CD14-positive monocyte (primary cell): ENCODE measurements around the gene HSPB1. TPM values are rescaled to one million over a fixed set of nuclear protein-coding genes. Genes with fewer than 3 reads are reported as not detected.

Experiments used
- DNase-seq, 3 donors: peaks; one replicate each; pipeline ENCODE4 v3.0.0-alpha.2; 2011 to 2022
- H2AFZ ChIP-seq: 2 replicates; pipeline ENCODE4 v1.6.0; 2012; ENCODE audit warnings: mild to moderate bottlenecking, low read depth, low read length, inconsistent platforms; ENCODE audit not compliant: insufficient read depth, poor library complexity, severe bottlenecking
- H3K27ac ChIP-seq, 2 donors: 1 replicate in 1 of 2; 2 replicates in 1 of 2; pipeline ENCODE4 v1.5.1; 2012 to 2013; ENCODE audit warnings: low read length in 2 of 2, control low read depth in 1 of 2, inconsistent platforms in 1 of 2, low read depth in 1 of 2, mild to moderate bottlenecking in 1 of 2
- H3K27me3 ChIP-seq, 2 donors: one replicate each; pipeline versions ENCODE4 v1.6.0 to v1.6.1; 2011 to 2013; ENCODE audit warnings: low read length in 2 of 2; ENCODE audit not compliant: control insufficient read depth in 2 of 2, insufficient read depth in 2 of 2
- H3K36me3 ChIP-seq, 2 donors: replicated peaks in 1 of 2; 1 replicate in 1 of 2; 2 replicates in 1 of 2; pipeline versions ENCODE4 v1.5.1 to v1.6.1; 2012 to 2013; ENCODE audit warnings: low read length in 2 of 2, control low read depth in 1 of 2, inconsistent platforms in 1 of 2, mild to moderate bottlenecking in 1 of 2; ENCODE audit not compliant: insufficient read depth in 2 of 2, control insufficient read depth in 1 of 2
- H3K4me1 ChIP-seq, 2 donors: 1 replicate in 1 of 2; 2 replicates in 1 of 2; pipeline versions ENCODE4 v1.5.1 to v1.6.1; 2012 to 2013; ENCODE audit warnings: low read length in 2 of 2, control low read depth in 1 of 2, inconsistent platforms in 1 of 2, mild to moderate bottlenecking in 1 of 2, moderate library complexity in 1 of 2; ENCODE audit not compliant: insufficient read depth in 2 of 2, control insufficient read depth in 1 of 2
- H3K4me2 ChIP-seq: replicated peaks from 2 replicates; pipeline ENCODE3; 2012; ENCODE audit warnings: low read length, moderate library complexity, mild to moderate bottlenecking; ENCODE audit not compliant: poor library complexity, severe bottlenecking; ENCODE audit errors: extremely low read depth
- H3K4me3 ChIP-seq, 3 experiments: fragments of 200-600 bp in 1 of 3; sonication (generic) in 1 of 3; replicated peaks in 1 of 3; 1 replicate in 2 of 3; 2 replicates in 1 of 3; pipeline ENCODE4 v1.5.1; 2011 to 2013; ENCODE audit warnings: low read length in 3 of 3, mild to moderate bottlenecking in 3 of 3, control low read depth in 2 of 3, low read depth in 2 of 3, inconsistent platforms in 1 of 3, moderate library complexity in 1 of 3
- H3K79me2 ChIP-seq: 2 replicates; pipeline ENCODE4 v1.6.0; 2012; ENCODE audit warnings: mild to moderate bottlenecking, control low read depth, inconsistent platforms, low read length, moderate library complexity; ENCODE audit not compliant: insufficient read depth
- H3K9ac ChIP-seq: 2 replicates; pipeline ENCODE4 v1.6.0; 2017; ENCODE audit warnings: low read length, mild to moderate bottlenecking; ENCODE audit not compliant: insufficient read depth, poor library complexity, severe bottlenecking
- H3K9me3 ChIP-seq, 2 donors: replicated peaks in 1 of 2; 1 replicate in 1 of 2; 2 replicates in 1 of 2; pipeline versions ENCODE4 v1.5.1 to v1.6.1; 2012 to 2013; ENCODE audit warnings: low read length in 2 of 2, control low read depth in 1 of 2; ENCODE audit not compliant: control insufficient read depth in 1 of 2, insufficient read depth in 1 of 2
- H4K20me1 ChIP-seq: 2 replicates; pipeline ENCODE4 v1.6.0; 2012; ENCODE audit warnings: mild to moderate bottlenecking, low read length, control low read depth, moderate library complexity; ENCODE audit not compliant: insufficient read depth
- H3K27ac Mint-ChIP-seq, 7 donors: one replicate each; pipeline ENCODE4 v1.8.0; 2020; ENCODE audit warnings: mild to moderate bottlenecking in 7 of 7, mixed read lengths in 7 of 7, moderate library complexity in 6 of 7, inconsistent platforms in 2 of 7
- H3K27me3 Mint-ChIP-seq, 3 donors: one replicate each; pipeline ENCODE4 v1.8.0; 2021 to 2022; ENCODE audit warnings: low read depth in 3 of 3, mild to moderate bottlenecking in 3 of 3, mixed read lengths in 3 of 3, moderate library complexity in 3 of 3, inconsistent platforms in 1 of 3
- H3K36me3 Mint-ChIP-seq, 2 donors: one replicate each; pipeline ENCODE4 v1.8.0; 2020; ENCODE audit warnings: mixed read lengths in 2 of 2, inconsistent platforms in 1 of 2, mild to moderate bottlenecking in 1 of 2
- H3K4me1 Mint-ChIP-seq: one replicate; pipeline ENCODE4 v1.8.0; 2020; ENCODE audit warnings: mild to moderate bottlenecking, mixed read lengths
- H3K4me3 Mint-ChIP-seq, 2 donors: one replicate each; pipeline ENCODE4 v1.8.0; 2020; ENCODE audit warnings: mild to moderate bottlenecking in 2 of 2, mixed read lengths in 2 of 2, moderate library complexity in 1 of 2
- H3K9me3 Mint-ChIP-seq, 7 donors: one replicate each; pipeline ENCODE4 v1.8.0; 2020 to 2022; ENCODE audit warnings: mixed read lengths in 7 of 7, mild to moderate bottlenecking in 6 of 7, moderate library complexity in 6 of 7, inconsistent platforms in 2 of 7
- WGBS: methylation state at CpG from one replicate; pipeline ENCODE4 v1.1.5; 2013; ENCODE audit warnings: missing lambda C conversion rate; ENCODE audit not compliant: insufficient coverage; 5-methylcytosine and 5-hydroxymethylcytosine counted together
- intact Hi-C, 2 donors: fragments of 100-400 bp; cut with micrococcal nuclease; formaldehyde crosslinking; loops; one replicate each; pipeline versions ENCODE4 v1.15.0 to v1.15.1; 2023
- polyA plus RNA-seq, 3 donors: library from polyadenylated mRNA; depleted of rRNA in 1 of 3; unstranded in 2 of 3; stranded (reverse) in 1 of 3; fragments of 300-500 nt in 2 of 3; fragments of >200 nt in 1 of 3; fragmentation: Illumina TruSeq in 2 of 3; gene quantifications; 1 replicate in 2 of 3; 2 replicates in 1 of 3; pipeline ENCODE4 v1.2.3, GENCODE V29; 2012 to 2021
- TF ChIP-seq, protein P1 (sequence below): fragments of 200-600 bp; IDR thresholded peaks from one replicate; pipeline ENCODE4 v1.8.0; 2022; ENCODE audit warnings: antibody characterized with exemption, mild to moderate bottlenecking

Gene HSPB1
- polyA plus RNA-seq, 3 donors, result 8.3 to 20.7 (median 8.9) TPM

- Histone ChIP-seq H2AFZ (no peak overlapping the region), H3K4me3 (no peak overlapping the region), H3K9me3 (no peaks in the 10 kb centered on the region), H3K27me3 (no peaks in the 10 kb centered on the region), H3K4me2 (no peak overlapping the region), H3K36me3 (peaks cover 50 to 91% of the 10 kb centered on the region in 2 donors), H3K79me2 (peaks cover 100% of the 10 kb centered on the region), H3K9ac (no peak overlapping the region), H3K4me1 (peaks cover 5 to 6% of the 10 kb centered on the region in 2 donors), H4K20me1 (peaks cover 100% of the 10 kb centered on the region), H3K27ac (peak overlapping the region in 1 of 2 donors; percentile 11)
- Mint-ChIP-seq H3K36me3 (peaks cover 54 to 87% of the 10 kb centered on the region in 2 donors), H3K27ac (peak overlapping the region in 1 of 7 donors; percentile 46), H3K27me3 (no peaks in the 10 kb centered on the region), H3K4me1 (peaks cover 37% of the 10 kb centered on the region), H3K9me3 (no peaks in the 10 kb centered on the region), H3K4me3 (no peak overlapping the region)
- no peak for DNase-seq
- intact Hi-C loops, result no loop called here
- TF ChIP-seq, protein P1, sequence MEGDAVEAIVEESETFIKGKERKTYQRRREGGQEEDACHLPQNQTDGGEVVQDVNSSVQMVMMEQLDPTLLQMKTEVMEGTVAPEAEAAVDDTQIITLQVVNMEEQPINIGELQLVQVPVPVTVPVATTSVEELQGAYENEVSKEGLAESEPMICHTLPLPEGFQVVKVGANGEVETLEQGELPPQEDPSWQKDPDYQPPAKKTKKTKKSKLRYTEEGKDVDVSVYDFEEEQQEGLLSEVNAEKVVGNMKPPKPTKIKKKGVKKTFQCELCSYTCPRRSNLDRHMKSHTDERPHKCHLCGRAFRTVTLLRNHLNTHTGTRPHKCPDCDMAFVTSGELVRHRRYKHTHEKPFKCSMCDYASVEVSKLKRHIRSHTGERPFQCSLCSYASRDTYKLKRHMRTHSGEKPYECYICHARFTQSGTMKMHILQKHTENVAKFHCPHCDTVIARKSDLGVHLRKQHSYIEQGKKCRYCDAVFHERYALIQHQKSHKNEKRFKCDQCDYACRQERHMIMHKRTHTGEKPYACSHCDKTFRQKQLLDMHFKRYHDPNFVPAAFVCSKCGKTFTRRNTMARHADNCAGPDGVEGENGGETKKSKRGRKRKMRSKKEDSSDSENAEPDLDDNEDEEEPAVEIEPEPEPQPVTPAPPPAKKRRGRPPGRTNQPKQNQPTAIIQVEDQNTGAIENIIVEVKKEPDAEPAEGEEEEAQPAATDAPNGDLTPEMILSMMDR, result no peak
- 100% methylated on average over 1 of the region's 6 CpGs for WGBS
Observed at GRCh38 chr7:76343931-76344321, 41.5 kb downstream of the HSPB1 start.

GRCh38 chr7:76346097-76346496 lies 43.6 kb downstream of the HSPB1 start:
- Mint-ChIP-seq H3K4me1 (peaks cover 32% of the 10 kb centered on the region), H3K9me3 (no peaks in the 10 kb centered on the region), H3K4me3 (no peak overlapping the region), H3K36me3 (peaks cover 64 to 92% of the 10 kb centered on the region in 2 donors), H3K27ac (peak overlapping the region in 3 of 7 donors; percentile 27 to 84 (median 59)), H3K27me3 (no peaks in the 10 kb centered on the region)
- 95% methylated on average over 4 of the region's 6 CpGs for WGBS
- H3K9ac ChIP-seq, result no peak overlapping the region
- H4K20me1 ChIP-seq, result peaks cover 100% of the 10 kb centered on the region
- no peak overlapping the region for H3K4me3 ChIP-seq
- H3K79me2 ChIP-seq, result peaks cover 100% of the 10 kb centered on the region
- no peak overlapping the region for H3K4me2 ChIP-seq
- no peaks in the 10 kb centered on the region for H3K9me3 ChIP-seq
- peak overlapping the region in 1 of 2 donors; percentile 59 for H3K27ac ChIP-seq
- intact Hi-C loops, result no loop called here
- peaks cover 5% of the 10 kb centered on the region in 2 donors for H3K4me1 ChIP-seq
- DNase-seq, result no peak
- TF ChIP-seq, protein P1, result no peak
- peaks cover 64 to 97% of the 10 kb centered on the region in 2 donors for H3K36me3 ChIP-seq
- H3K27me3 ChIP-seq, result no peaks in the 10 kb centered on the region
- H2AFZ ChIP-seq, result no peak overlapping the region
